ENCODE results near the gene FHL2.

- TF ChIP-seq EP300 (IDR thresholded peaks at IDR 0.05) (no peak), POLR2AphosphoS5 (IDR thresholded peaks at IDR 0.05) (no peak)
Measured at GRCh38 chr2:105381101-105381668, 17.7 kb downstream of the FHL2 start.

All from upper lobe of left lung (tissue), 4 donors.